Astrocyte of the hippocampus (primary cell): Measurements from ENCODE around the gene UBE3B.

Experiments
- DNase-seq: peaks from one replicate; pipeline ENCODE4 v3.0.0; 2011; ENCODE audit warnings: low read depth, low spot score

Gene UBE3B

GRCh38 chr12:109449845-109450532 is 27.4 kb upstream of the UBE3B start:
- DNase-seq, result no peak

- DNase-seq, result no peak
Observed at GRCh38 chr12:109450980-109451379, 26.5 kb upstream of the UBE3B start.

GRCh38 chr12:109451400-109451799 is 26.0 kb upstream of the UBE3B start:
- DNase-seq, result no peak

- no peak for DNase-seq
Observed at GRCh38 chr12:109452489-109452888, 24.9 kb upstream of the UBE3B start.

- DNase-seq, result no peak
Observed at GRCh38 chr12:109455706-109456105, 21.7 kb upstream of the UBE3B start.

GRCh38 chr12:109458086-109458485 is 19.3 kb upstream of the UBE3B start:
- peak; percentile 46 for DNase-seq

- DNase-seq, result peak; percentile 22
Observed at GRCh38 chr12:109458771-109459208, 18.6 kb upstream of the UBE3B start.

- DNase-seq, result peak; percentile 22
Observed at GRCh38 chr12:109459247-109459646, 18.2 kb upstream of the UBE3B start.

- DNase-seq, result no peak
Observed at GRCh38 chr12:109460538-109460937, 16.9 kb upstream of the UBE3B start.

- DNase-seq, result peak; percentile 23
Observed at GRCh38 chr12:109461049-109461845, 16.2 kb upstream of the UBE3B start.

- DNase-seq, result peak; percentile 92
Observed at GRCh38 chr12:109461846-109462756, 15.3 kb upstream of the UBE3B start.

GRCh38 chr12:109462868-109463692 is 14.4 kb upstream of the UBE3B start:
- DNase-seq, result peak; percentile 98

GRCh38 chr12:109463756-109464155 is 13.7 kb upstream of the UBE3B start:
- no peak for DNase-seq

- peak; percentile 31 for DNase-seq
Observed at GRCh38 chr12:109464642-109465351, 12.6 kb upstream of the UBE3B start.

GRCh38 chr12:109466305-109466704 is 11.1 kb upstream of the UBE3B start:
- DNase-seq, result no peak

- DNase-seq, result no peak
Observed at GRCh38 chr12:109466821-109467220, 10.6 kb upstream of the UBE3B start.

- no peak for DNase-seq
Observed at GRCh38 chr12:109467978-109468676, 9.3 kb upstream of the UBE3B start.

GRCh38 chr12:109469517-109469916 is 7.9 kb upstream of the UBE3B start:
- no peak for DNase-seq

GRCh38 chr12:109473006-109473405 is 4.4 kb upstream of the UBE3B start:
- no peak for DNase-seq
